K562 (cell line): Measurements from ENCODE around the gene MSANTD1. TPM values are rescaled to one million over a fixed set of nuclear protein-coding genes. Genes with fewer than 3 reads are reported as not detected.

Source experiments
- ATAC-seq: fragments of 200-7000 bp; cut with Tn5 transposase; 3 replicates; pipeline ENCODE4 v1.9.1; 2020; ENCODE audit warnings: moderate library complexity
- BruUV-seq: library from RNA; stranded (reverse); fragments of 400-500 nt; replicated peaks from 2 replicates; lab custom pipeline; 2021; lab: Mats Ljungman, UMichigan
- CTCF ChIA-PET: fragments of 300-600 bp; formaldehyde crosslinking; extraction: SDS; loops from one replicate; lab custom pipeline; 2021; ENCODE audit warnings: low intra/inter-chr PET ratio; lab: Yijun Ruan, JAX
- POLR2A ChIA-PET: fragments of 300-600, 350-650 bp; sonication (Branson Sonifier 250); formaldehyde crosslinking; extraction: SDS; loops from one replicate; lab custom pipeline; 2021; ENCODE audit warnings: antibody characterized with exemption, inconsistent platforms; lab: Yijun Ruan, JAX
- DNase-seq, 4 experiments: peaks; one replicate each; pipeline versions ENCODE4 v3.0.0 to v3.0.0-alpha.2; 2011 to 2018; ENCODE audit warnings: low spot score in 3 of 4, mixed read lengths in 3 of 4; ENCODE audit errors: extremely low read depth in 1 of 4
- FAIRE-seq: peaks from 2 replicates; lab custom pipeline; 2011; peaks lifted over from hg19 to GRCh38; lab: Jason Lieb, UNC
- H2AFZ ChIP-seq: 2 replicates; pipeline ENCODE4 v1.6.0; 2011; ENCODE audit warnings: low read depth, low read length, control low read depth, inconsistent platforms
- H3K27ac ChIP-seq: fragments of 200-600 bp; 3 replicates; pipeline ENCODE4 v1.8.0; 2011; ENCODE audit warnings: low read depth, mild to moderate bottlenecking, control low read depth, inconsistent platforms, low read length, moderate library complexity, mixed read lengths; ENCODE audit errors: extremely low read depth
- H3K27me3 ChIP-seq, 2 experiments: fragments of 300-600 bp in 1 of 2; 2 replicates in 1 of 2; 3 replicates in 1 of 2; pipeline versions ENCODE4 v1.6.0 to v1.8.0; 2011; ENCODE audit warnings: inconsistent platforms in 2 of 2, low read length in 2 of 2, mild to moderate bottlenecking in 1 of 2, mixed read lengths in 1 of 2, moderate library complexity in 1 of 2; ENCODE audit not compliant: control insufficient read depth in 2 of 2, insufficient read depth in 2 of 2
- H3K36me3 ChIP-seq: fragments of 300-600 bp; 3 replicates; pipeline ENCODE4 v1.8.0; 2011; ENCODE audit warnings: mild to moderate bottlenecking, low read length, inconsistent platforms; ENCODE audit not compliant: control insufficient read depth, insufficient read depth
- H3K4me1 ChIP-seq, 2 experiments: fragments of 200-600 bp in 1 of 2; replicated peaks in 1 of 2; 2 replicates in 1 of 2; 3 replicates in 1 of 2; pipeline versions ENCODE4 v1.5.1 to v1.8.0; 2011; ENCODE audit warnings: inconsistent platforms in 2 of 2, low read length in 2 of 2, mild to moderate bottlenecking in 1 of 2, mixed read lengths in 1 of 2, moderate library complexity in 1 of 2; ENCODE audit not compliant: control insufficient read depth in 2 of 2, insufficient read depth in 2 of 2
- H3K4me2 ChIP-seq: 2 replicates; pipeline ENCODE4 v1.6.1; 2011; ENCODE audit warnings: low read length, control low read depth, inconsistent platforms, mixed read lengths; ENCODE audit not compliant: insufficient read depth
- H3K4me3 ChIP-seq: fragments of 200-600 bp; sonication (generic), shearing (Covaris generic); 2 replicates; pipeline ENCODE4 v1.5.1; 2016; ENCODE audit warnings: control low read depth, inconsistent platforms
- H3K79me2 ChIP-seq: fragments of 200-600 bp; 3 replicates; pipeline ENCODE4 v1.8.0; 2011; ENCODE audit warnings: low read length, inconsistent platforms; ENCODE audit not compliant: control insufficient read depth, insufficient read depth
- H3K9ac ChIP-seq, 2 experiments: 2 replicates each; pipeline versions ENCODE4 v1.6.0 to v1.6.1; 2011; ENCODE audit warnings: low read depth in 2 of 2, low read length in 2 of 2, control low read depth in 1 of 2, inconsistent platforms in 1 of 2, mild to moderate bottlenecking in 1 of 2, mixed read lengths in 1 of 2; ENCODE audit not compliant: insufficient read depth in 1 of 2
- H3K9me1 ChIP-seq: one replicate; pipeline ENCODE4 v1.6.0; 2011; ENCODE audit warnings: inconsistent platforms, mild to moderate bottlenecking, low read length, moderate library complexity; ENCODE audit not compliant: control insufficient read depth, insufficient read depth
- H3K9me3 ChIP-seq: replicated peaks from 2 replicates; pipeline ENCODE4 v1.5.1; 2011; ENCODE audit warnings: low read depth, low read length, inconsistent platforms; ENCODE audit not compliant: control insufficient read depth, insufficient read depth
- H4K20me1 ChIP-seq: replicated peaks from 2 replicates; pipeline ENCODE4 v1.6.1; 2011; ENCODE audit warnings: low read length, inconsistent platforms, mixed read lengths; ENCODE audit not compliant: control insufficient read depth, insufficient read depth
- CC2D1A ChIP-seq: fragments of 450-650 bp; IDR thresholded peaks from 2 replicates; pipeline ENCODE4 v1.6.1; 2017; ENCODE audit warnings: mild to moderate bottlenecking
- L3MBTL2 ChIP-seq: fragments of 450-650 bp; IDR thresholded peaks from 2 replicates; pipeline ENCODE4 v1.6.1; 2016; ENCODE audit warnings: mild to moderate bottlenecking, moderate library complexity
- PTTG1 ChIP-seq: fragments of 450-650 bp; IDR thresholded peaks from 2 replicates; pipeline ENCODE4 v1.6.1; 2016; ENCODE audit warnings: low read depth, mild to moderate bottlenecking, missing genetic modification characterization, missing compliant biosample characterization
- SP2 ChIP-seq: IDR thresholded peaks from 2 replicates; pipeline ENCODE4 v1.6.1; 2011; ENCODE audit warnings: mild to moderate bottlenecking, low read depth, low read length, moderate library complexity; ENCODE audit not compliant: poor library complexity, severe bottlenecking; ENCODE audit errors: extremely low read depth
- SREBF1 ChIP-seq: fragments of 150-350 bp; IDR thresholded peaks from 2 replicates; pipeline ENCODE4 v1.6.1; 2014; ENCODE audit warnings: antibody characterized with exemption, low read depth, low read length, borderline replicate concordance
- U2AF2 ChIP-seq: fragments of 200-400 bp; formaldehyde crosslinking; optimal IDR thresholded peaks from 2 replicates; pipeline ENCODE3; 2017; ENCODE audit warnings: low read depth, mild to moderate bottlenecking, low read length
- ZNF175 ChIP-seq: fragments of 200-800 bp; sonication (Bioruptor generic); IDR thresholded peaks from 2 replicates; pipeline ENCODE4 v1.6.1; 2016; ENCODE audit warnings: low read depth, mild to moderate bottlenecking, missing genetic modification characterization, missing compliant biosample characterization
- ZNF197 ChIP-seq: fragments of 200-800 bp; sonication (Bioruptor generic); IDR thresholded peaks from 2 replicates; pipeline ENCODE4 v1.6.1; 2016; ENCODE audit warnings: low read depth, missing genetic modification characterization, missing compliant biosample characterization
- ZNF507 ChIP-seq: conservative IDR thresholded peaks from 2 replicates; pipeline ENCODE4 v1.6.1; 2017; ENCODE audit warnings: missing genetic modification characterization, missing compliant biosample characterization
- ZNF644 ChIP-seq: fragments of 200-800 bp; sonication (Bioruptor generic); IDR thresholded peaks from 2 replicates; pipeline ENCODE4 v1.6.1; 2016; ENCODE audit warnings: low read depth, missing genetic modification characterization, missing compliant biosample characterization
- WGBS: fragments of 100-300 bp; shearing (Covaris generic); methylation state at CpG from one replicate; pipeline ENCODE4 v1.1.6; 2016; ENCODE audit warnings: low coverage, mixed read lengths; ENCODE audit not compliant: insufficient coverage; ENCODE audit errors: missing lambda C conversion rate; 5-methylcytosine and 5-hydroxymethylcytosine counted together
- in situ Hi-C: fragments of 300-500 bp; cut with MboI; formaldehyde crosslinking; loops from 4 replicates; pipeline ENCODE4 v1.15.0; 2018; ENCODE audit warnings: inconsistent platforms, mixed read lengths
- intact Hi-C: fragments of 100-400 bp; cut with micrococcal nuclease; formaldehyde crosslinking; loops from 2 replicates; pipeline ENCODE4 v1.14.2; 2022
- polyA plus RNA-seq, 8 experiments: library from polyadenylated mRNA; depleted of rRNA in 4 of 8; stranded (reverse) in 5 of 8; unstranded in 3 of 8; fragments of >200 nt; fragmentation: Nextera tagmentation in 2 of 8; fragmentation: Illumina TruSeq in 1 of 8; extraction: Ambion mirVana in 2 of 8; extraction: Trizol in 1 of 8; gene quantifications; 2 replicates each; pipeline versions ENCODE4 v1.2.1 to v1.2.3, GENCODE V29; 2011 to 2014; ENCODE audit warnings: inconsistent platforms in 1 of 8, missing spikeins in 1 of 8
- total RNA-seq, 7 experiments: library from RNA; depleted of rRNA in 6 of 7; stranded (reverse); fragments of >200 nt in 6 of 7; fragmentation: Illumina TruSeq in 2 of 7; extraction: Trizol in 2 of 7; gene quantifications; 2 replicates each; pipeline versions ENCODE4 v1.2.1 to v1.2.3, GENCODE V29; 2011 to 2021; ENCODE audit warnings: low replicate concordance in 1 of 7
- TF ChIP-seq, protein P1 (sequence below): IDR thresholded peaks from 2 replicates; pipeline ENCODE4 v1.6.1; 2016; ENCODE audit warnings: missing genetic modification characterization, missing compliant biosample characterization
- TF ChIP-seq, protein P2 (sequence below): fragments of 250-450 bp; sonication (Bioruptor Pico); IDR thresholded peaks from 2 replicates; pipeline ENCODE4 v1.8.0; 2021; ENCODE audit warnings: borderline replicate concordance, mild to moderate bottlenecking, moderate library complexity; ENCODE audit not compliant: poor library complexity, severe bottlenecking
- TF ChIP-seq, protein P3 (sequence below): sonication (generic); formaldehyde crosslinking; IDR thresholded peaks from 2 replicates; pipeline ENCODE4 v1.8.0; 2023; ENCODE audit warnings: missing genetic modification reagents, mild to moderate bottlenecking, borderline replicate concordance

MSANTD1 gene
- total and polyA plus RNA-seq, 9 of the 15 experiments (the other 6 are each of a cell fraction or from before 2014, with no cell fraction given) = 0.04 to 0.09 (median 0.07) TPM; not detected in 6

DNA sequence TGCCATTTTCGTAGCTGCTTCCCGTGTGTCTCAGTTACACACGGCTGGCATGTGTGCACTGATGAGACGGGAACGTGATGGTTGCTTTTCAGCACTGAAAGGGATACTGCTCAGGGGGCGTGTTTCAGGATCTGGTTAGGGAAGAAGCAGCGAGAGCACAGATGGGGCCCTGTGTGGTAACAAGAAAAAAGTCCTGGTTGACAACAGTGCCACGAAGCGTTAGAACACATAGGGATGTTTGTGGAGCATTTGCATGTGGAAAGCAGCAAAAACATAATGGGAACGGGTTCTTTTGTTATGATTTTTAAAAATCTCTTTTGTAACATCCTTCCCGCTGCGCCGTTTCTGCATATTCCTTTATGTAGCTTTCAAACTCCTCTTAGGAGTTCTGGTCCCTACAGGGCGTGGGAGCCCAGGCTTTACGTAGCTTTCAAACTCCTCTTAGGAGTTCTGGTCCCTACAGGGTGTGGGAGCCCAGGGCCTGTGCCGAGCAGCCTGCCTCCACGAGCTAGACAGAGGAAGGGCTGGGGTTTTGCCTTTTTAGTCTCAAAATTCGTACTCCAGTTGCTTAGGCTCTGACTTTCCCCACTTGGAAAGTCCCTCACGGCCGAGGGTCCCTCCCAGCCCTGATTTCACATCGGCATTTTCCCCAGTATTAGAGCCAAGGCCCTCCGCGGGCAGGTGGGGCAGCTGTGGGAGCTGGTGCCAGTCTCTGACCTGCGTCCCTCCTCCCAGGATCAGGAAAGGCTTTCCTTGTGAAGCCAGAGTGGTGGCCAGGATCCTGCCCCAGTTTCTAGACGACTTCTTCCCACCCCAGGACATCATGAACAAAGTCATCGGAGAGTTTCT is 11.0 kb upstream of the MSANTD1 start:
- peaks cover 2% of the 10 kb centered on the region for H3K9me1 ChIP-seq
- POLR2A ChIA-PET = interaction anchor here (0.6 to 0.8 kb wide), 2 partner anchors 10 to 62 kb away, joined by 3 to 4 read pairs; no protein-coding TSS in a partner anchor
- H3K4me2 ChIP-seq = no peak overlapping the region
- DNase-seq (no peak), ATAC-seq (no peak), FAIRE-seq (no peak)
- BruUV-seq = no TSS peak
- no peak overlapping the region for H3K4me3 ChIP-seq
- H3K27ac ChIP-seq = no peak overlapping the region
- H4K20me1 ChIP-seq = no peaks in the 10 kb centered on the region; the same call in 1 of the 2 replicates
- 76% methylated on average over 26 of the region's 26 CpGs for WGBS
- no peak overlapping the region for H2AFZ ChIP-seq
- H3K4me1 ChIP-seq = peaks cover 22 to 39% of the 10 kb centered on the region in 2 experiments; a peak in 4 of 5 replicates
- H3K79me2 ChIP-seq = no peaks in the 10 kb centered on the region
- no peak overlapping the region for H3K9ac ChIP-seq
- intact Hi-C loops (no loop called here), in situ Hi-C loops (no loop called here)
- H3K27me3 ChIP-seq = no peaks in the 10 kb centered on the region
- peaks cover 22% of the 10 kb centered on the region; the same call in 2 of the 3 replicates for H3K36me3 ChIP-seq
- CTCF ChIA-PET = no interaction called here
- no peaks in the 10 kb centered on the region for H3K9me3 ChIP-seq
- TF ChIP-seq U2AF2 = no peak
- TF ChIP-seq SP2 = no peak
- TF ChIP-seq PTTG1 (tag) = no peak
- TF ChIP-seq ZNF175 = no peak
- no peak for TF ChIP-seq SREBF1
- no peak for TF ChIP-seq ZNF507 (tag)
- TF ChIP-seq, protein P1, sequence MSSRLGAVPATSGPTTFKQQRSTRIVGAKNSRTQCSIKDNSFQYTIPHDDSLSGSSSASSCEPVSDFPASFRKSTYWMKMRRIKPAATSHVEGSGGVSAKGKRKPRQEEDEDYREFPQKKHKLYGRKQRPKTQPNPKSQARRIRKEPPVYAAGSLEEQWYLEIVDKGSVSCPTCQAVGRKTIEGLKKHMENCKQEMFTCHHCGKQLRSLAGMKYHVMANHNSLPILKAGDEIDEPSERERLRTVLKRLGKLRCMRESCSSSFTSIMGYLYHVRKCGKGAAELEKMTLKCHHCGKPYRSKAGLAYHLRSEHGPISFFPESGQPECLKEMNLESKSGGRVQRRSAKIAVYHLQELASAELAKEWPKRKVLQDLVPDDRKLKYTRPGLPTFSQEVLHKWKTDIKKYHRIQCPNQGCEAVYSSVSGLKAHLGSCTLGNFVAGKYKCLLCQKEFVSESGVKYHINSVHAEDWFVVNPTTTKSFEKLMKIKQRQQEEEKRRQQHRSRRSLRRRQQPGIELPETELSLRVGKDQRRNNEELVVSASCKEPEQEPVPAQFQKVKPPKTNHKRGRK = no peak
- TF ChIP-seq, protein P2, sequence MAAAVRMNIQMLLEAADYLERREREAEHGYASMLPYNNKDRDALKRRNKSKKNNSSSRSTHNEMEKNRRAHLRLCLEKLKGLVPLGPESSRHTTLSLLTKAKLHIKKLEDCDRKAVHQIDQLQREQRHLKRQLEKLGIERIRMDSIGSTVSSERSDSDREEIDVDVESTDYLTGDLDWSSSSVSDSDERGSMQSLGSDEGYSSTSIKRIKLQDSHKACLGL (CRISPR knock-in tag) = no peak
- no peak for TF ChIP-seq L3MBTL2
- TF ChIP-seq CC2D1A = no peak
- no peak for TF ChIP-seq ZNF644 (tag)
- no peak for TF ChIP-seq ZNF197 (CRISPR knock-in tag)
- TF ChIP-seq, protein P3, sequence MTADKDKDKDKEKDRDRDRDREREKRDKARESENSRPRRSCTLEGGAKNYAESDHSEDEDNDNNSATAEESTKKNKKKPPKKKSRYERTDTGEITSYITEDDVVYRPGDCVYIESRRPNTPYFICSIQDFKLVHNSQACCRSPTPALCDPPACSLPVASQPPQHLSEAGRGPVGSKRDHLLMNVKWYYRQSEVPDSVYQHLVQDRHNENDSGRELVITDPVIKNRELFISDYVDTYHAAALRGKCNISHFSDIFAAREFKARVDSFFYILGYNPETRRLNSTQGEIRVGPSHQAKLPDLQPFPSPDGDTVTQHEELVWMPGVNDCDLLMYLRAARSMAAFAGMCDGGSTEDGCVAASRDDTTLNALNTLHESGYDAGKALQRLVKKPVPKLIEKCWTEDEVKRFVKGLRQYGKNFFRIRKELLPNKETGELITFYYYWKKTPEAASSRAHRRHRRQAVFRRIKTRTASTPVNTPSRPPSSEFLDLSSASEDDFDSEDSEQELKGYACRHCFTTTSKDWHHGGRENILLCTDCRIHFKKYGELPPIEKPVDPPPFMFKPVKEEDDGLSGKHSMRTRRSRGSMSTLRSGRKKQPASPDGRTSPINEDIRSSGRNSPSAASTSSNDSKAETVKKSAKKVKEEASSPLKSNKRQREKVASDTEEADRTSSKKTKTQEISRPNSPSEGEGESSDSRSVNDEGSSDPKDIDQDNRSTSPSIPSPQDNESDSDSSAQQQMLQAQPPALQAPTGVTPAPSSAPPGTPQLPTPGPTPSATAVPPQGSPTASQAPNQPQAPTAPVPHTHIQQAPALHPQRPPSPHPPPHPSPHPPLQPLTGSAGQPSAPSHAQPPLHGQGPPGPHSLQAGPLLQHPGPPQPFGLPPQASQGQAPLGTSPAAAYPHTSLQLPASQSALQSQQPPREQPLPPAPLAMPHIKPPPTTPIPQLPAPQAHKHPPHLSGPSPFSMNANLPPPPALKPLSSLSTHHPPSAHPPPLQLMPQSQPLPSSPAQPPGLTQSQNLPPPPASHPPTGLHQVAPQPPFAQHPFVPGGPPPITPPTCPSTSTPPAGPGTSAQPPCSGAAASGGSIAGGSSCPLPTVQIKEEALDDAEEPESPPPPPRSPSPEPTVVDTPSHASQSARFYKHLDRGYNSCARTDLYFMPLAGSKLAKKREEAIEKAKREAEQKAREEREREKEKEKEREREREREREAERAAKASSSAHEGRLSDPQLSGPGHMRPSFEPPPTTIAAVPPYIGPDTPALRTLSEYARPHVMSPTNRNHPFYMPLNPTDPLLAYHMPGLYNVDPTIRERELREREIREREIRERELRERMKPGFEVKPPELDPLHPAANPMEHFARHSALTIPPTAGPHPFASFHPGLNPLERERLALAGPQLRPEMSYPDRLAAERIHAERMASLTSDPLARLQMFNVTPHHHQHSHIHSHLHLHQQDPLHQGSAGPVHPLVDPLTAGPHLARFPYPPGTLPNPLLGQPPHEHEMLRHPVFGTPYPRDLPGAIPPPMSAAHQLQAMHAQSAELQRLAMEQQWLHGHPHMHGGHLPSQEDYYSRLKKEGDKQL (CRISPR knock-in tag) = no peak
